NCI-H2196 treated with DMSO at 0.1 percent for 48 hours (cell line): ENCODE data around the gene WDR53.
"Not testable (repeated sequence)": the region's sequence is repeated elsewhere in the genome, so short reads cannot be mapped to it uniquely, and the experiment has no call there.

Experiments used
- DNase-seq: peaks from one replicate; lab custom pipeline; 2025; ENCODE audit not compliant: unreplicated experiment; lab: John Stamatoyannopoulos, UW

The WDR53 gene

GRCh38 chr3:196559826-196560225 is 8.5 kb downstream of the WDR53 start:
- no peak for DNase-seq

GRCh38 chr3:196558476-196558875 is 9.9 kb downstream of the WDR53 start:
- DNase-seq, result no peak

GRCh38 chr3:196557236-196557635 is 11.1 kb downstream of the WDR53 start:
- DNase-seq, result no peak

GRCh38 chr3:196555295-196555694 is 13.1 kb downstream of the WDR53 start:
- DNase-seq, result no peak

- DNase-seq, result no peak
Measured at GRCh38 chr3:196554205-196554604, 14.1 kb downstream of the WDR53 start.

- no peak for DNase-seq
Measured at GRCh38 chr3:196553551-196553950, 14.8 kb downstream of the WDR53 start.

GRCh38 chr3:196552253-196552652 is 16.1 kb downstream of the WDR53 start:
- no peak for DNase-seq

- not testable (repeated sequence) for DNase-seq
Measured at GRCh38 chr3:196550172-196550571, 18.2 kb downstream of the WDR53 start.

- not testable (repeated sequence) for DNase-seq
Measured at GRCh38 chr3:196549312-196549711, 19.0 kb downstream of the WDR53 start.

GRCh38 chr3:196547067-196547466 is 21.3 kb downstream of the WDR53 start:
- DNase-seq, result no peak

- DNase-seq, result no peak
Measured at GRCh38 chr3:196546537-196546936, 21.8 kb downstream of the WDR53 start.

- no peak for DNase-seq
Measured at GRCh38 chr3:196544491-196544992, 23.8 kb downstream of the WDR53 start.

- no peak for DNase-seq
Measured at GRCh38 chr3:196541684-196542445, 26.5 kb downstream of the WDR53 start.

GRCh38 chr3:196537319-196537984 is 30.9 kb downstream of the WDR53 start:
- DNase-seq, result peak; percentile 19

GRCh38 chr3:196533260-196533681 is 35.1 kb downstream of the WDR53 start:
- no peak for DNase-seq

- DNase-seq, result no peak
Measured at GRCh38 chr3:196531418-196531817, 36.9 kb downstream of the WDR53 start.

GRCh38 chr3:196528639-196529233 is 39.6 kb downstream of the WDR53 start:
- DNase-seq, result peak; percentile 68

- DNase-seq, result no peak
Measured at GRCh38 chr3:196525141-196525540, 43.2 kb downstream of the WDR53 start.

- no peak for DNase-seq
Measured at GRCh38 chr3:196524527-196524926, 43.8 kb downstream of the WDR53 start.

- DNase-seq, result no peak
Measured at GRCh38 chr3:196523841-196524240, 44.5 kb downstream of the WDR53 start.

- DNase-seq, result not testable (repeated sequence)
Measured at GRCh38 chr3:196521291-196521690, 47.1 kb downstream of the WDR53 start.

- DNase-seq, result no peak
Measured at GRCh38 chr3:196519718-196520082, 48.7 kb downstream of the WDR53 start.
